GM18502 (cell line): ENCODE measurements around the gene BFSP2.
A peak's percentile ranks its signal among the peaks of the same experiment; 100 is the strongest.

Source experiments
- ATAC-seq: cut with Tn5 transposase; IDR thresholded peaks from one replicate; pipeline ENCODE4 v1.9.1; 2021; ENCODE audit warnings: mild to moderate bottlenecking; ENCODE audit not compliant: unreplicated experiment, poor library complexity

BFSP2 gene

GRCh38 chr3:133383175-133383574 lies 16.7 kb upstream of the BFSP2 start:
- no peak for ATAC-seq

GRCh38 chr3:133383741-133384140 lies 16.1 kb upstream of the BFSP2 start:
- no peak for ATAC-seq

- ATAC-seq, result peak; percentile 94
These were observed 15.4 kb upstream of the BFSP2 start for GRCh38 chr3:133384331-133385027.

- ATAC-seq, result no peak
These were observed 13.0 kb upstream of the BFSP2 start for GRCh38 chr3:133386876-133387275.

- ATAC-seq, result no peak
These were observed 12.5 kb upstream of the BFSP2 start for GRCh38 chr3:133387341-133387740.

- no peak for ATAC-seq
These were observed 11.0 kb upstream of the BFSP2 start for GRCh38 chr3:133388696-133389395.

DNA sequence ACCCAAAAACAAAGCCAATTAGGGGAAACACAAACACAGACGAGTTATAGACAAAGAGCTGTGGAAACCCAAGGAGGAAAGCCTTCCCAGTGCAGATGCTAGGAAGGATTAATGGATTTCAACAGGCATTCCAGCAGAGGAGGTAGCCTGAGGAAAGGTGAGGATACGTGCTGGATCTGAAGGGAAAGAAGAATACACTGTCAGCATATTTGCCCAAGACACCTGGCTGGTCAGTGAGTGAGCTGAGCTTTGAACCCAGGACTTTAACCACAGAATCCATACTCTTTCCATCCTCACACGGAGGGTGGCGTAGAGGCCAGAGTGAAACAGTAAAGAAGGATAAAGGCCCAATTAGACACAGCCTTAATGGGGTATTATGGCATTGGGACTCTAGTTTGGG lies 9.1 kb upstream of the BFSP2 start:
- no peak for ATAC-seq

- ATAC-seq, result no peak
These were observed 6.7 kb upstream of the BFSP2 start for GRCh38 chr3:133393204-133393603.

DNA sequence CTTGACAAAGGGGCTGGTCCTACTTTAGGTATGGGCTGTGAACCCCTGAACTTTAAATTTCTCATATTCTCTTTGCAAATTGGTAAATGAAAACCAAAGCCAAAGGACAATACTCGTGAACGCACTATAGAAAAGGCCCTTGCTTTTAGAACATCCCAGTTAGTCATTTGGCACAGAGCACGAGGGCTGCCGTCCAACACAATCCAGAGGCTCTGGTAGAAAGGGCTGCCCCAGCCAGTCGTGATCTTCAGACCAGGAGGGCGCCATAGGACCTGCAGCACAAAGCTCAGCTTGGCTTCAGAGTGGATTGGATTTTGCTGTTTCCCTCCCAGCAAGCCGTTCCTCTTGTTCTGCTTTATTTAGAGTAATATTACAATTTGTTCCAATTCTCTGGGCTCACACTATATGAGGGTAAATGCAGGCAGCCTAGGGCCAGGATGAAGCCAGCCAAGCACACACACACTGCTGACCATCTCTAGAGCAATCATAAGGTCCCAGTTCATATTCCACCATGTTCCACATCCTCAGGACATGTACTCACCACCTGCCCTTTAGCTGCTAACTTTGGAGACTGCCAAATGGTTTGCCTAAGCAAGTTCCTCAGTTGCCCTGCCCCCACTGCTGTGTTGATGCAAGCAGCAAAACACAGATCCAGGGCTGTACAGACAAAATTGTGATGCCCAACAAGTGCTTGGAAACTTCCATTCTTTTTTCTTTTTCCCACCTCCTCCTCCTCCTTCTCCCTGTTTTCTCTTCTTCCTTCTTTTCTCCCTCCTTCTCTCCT lies 6.0 kb upstream of the BFSP2 start:
- ATAC-seq, result no peak

- no peak for ATAC-seq
These were observed 5.1 kb upstream of the BFSP2 start for GRCh38 chr3:133394561-133395311.

DNA sequence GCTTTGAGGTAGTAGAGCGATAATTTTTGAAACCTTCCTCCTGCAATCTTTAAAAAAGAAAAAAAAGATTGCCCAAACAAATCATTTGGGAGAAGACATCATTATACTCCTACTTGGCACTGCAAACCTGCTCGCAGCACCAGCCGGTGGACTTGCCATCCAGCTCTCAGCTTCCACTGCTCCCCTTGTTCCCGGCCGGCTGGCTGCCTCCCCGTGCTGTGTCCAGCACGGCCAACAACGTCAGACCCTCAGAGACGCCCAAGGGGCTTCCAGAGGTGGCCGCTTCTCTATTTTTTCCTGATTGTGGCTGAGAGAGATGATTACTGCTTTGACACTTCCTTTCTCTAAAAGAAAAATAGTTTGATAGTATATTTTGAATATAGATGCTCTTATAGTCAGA lies 3.0 kb upstream of the BFSP2 start:
- no peak for ATAC-seq

DNA sequence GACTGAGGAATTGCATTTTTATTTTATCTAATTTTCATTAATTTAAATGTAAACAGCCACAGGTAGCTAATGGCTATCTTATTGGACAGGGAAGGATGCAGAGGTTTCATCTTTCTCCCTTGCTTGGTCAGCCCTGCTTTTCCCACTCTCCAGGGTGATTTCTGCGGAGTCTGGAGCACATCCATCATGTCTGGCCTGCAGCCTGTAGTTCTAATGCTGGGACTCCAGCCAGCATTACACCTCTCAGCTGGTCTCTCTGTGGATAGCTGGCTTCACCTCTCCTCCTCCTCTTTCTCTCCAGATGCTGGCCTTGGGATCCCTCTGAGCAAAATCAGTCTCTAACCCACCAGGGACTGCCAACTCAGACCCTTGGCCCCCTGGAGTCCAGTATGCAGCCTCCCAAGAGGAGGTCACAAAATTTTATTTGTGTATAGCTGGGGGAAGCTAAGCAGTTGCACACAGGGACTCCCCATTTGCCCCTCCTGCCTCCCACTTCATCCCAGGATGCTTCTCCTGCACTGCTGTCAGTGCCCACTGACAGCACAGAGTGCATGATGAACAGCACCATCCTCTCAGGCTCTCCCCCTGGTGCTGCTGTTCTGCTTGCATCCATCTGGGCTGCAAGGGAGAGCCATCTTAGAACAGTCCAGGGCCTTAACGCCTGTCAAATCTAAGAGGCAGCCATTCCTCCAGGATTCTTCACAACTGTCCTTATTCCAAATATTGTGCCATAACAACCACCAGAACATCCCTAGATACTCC lies 1.7 kb downstream of the BFSP2 start:
- no peak for ATAC-seq

DNA sequence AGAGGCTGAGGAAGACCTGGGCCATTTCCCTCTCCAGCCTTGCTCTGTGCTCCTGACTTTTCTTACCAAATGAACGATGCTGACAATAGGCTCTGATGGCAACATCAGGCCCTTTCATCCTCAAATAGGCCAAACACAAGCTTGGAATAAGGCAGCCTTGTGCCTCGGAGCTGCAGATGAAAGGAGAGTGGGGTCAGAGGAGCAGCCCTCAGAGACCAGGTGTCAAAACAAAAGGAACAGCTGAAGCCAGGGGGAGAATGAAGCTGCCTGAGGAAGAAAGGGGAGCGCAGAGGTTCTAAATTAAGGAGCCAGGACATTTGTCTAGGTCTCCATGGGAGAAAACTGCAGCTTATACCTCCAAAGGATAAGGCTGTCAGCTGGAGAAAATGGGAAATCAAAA lies 5.1 kb downstream of the BFSP2 start:
- ATAC-seq, result no peak

DNA sequence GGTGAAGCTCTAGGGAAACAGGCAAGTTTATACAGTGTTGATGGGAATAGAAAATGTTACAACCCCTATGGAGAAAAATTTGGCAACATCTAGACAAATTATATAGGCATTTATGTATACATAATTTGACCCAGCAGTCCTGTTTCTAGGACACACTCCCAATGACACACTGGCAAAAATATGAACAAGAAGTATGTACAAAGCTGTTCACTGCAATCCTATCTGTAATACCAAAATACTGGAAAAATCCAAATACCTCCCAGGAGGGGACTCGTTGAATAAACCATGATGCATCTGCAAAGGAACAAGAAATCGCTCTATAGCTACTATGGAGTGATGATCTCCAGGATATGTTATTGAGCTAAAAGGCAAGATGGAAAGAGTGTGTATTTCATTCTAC lies 8.5 kb downstream of the BFSP2 start:
- ATAC-seq, result no peak

DNA sequence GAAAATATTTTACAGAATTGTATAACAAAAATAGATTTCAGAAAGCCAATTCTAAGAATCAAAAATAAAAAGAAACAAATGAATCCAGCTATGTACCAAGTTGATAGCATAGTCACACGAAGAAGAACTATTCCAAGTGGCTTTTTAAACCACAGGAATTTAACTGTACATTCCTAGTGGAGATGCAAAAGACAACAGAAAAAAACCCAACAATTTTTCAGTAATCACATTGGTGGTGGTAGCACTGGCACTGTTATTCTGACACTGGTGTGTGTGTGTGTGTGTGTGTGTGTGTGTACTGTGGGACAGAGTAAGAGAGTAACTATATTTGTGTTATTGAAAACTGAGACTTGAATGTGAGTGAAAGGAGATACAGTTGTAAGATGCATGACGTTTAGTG lies 9.1 kb downstream of the BFSP2 start:
- ATAC-seq, result no peak

GRCh38 chr3:133410191-133410892 lies 10.5 kb downstream of the BFSP2 start:
- no peak for ATAC-seq

DNA sequence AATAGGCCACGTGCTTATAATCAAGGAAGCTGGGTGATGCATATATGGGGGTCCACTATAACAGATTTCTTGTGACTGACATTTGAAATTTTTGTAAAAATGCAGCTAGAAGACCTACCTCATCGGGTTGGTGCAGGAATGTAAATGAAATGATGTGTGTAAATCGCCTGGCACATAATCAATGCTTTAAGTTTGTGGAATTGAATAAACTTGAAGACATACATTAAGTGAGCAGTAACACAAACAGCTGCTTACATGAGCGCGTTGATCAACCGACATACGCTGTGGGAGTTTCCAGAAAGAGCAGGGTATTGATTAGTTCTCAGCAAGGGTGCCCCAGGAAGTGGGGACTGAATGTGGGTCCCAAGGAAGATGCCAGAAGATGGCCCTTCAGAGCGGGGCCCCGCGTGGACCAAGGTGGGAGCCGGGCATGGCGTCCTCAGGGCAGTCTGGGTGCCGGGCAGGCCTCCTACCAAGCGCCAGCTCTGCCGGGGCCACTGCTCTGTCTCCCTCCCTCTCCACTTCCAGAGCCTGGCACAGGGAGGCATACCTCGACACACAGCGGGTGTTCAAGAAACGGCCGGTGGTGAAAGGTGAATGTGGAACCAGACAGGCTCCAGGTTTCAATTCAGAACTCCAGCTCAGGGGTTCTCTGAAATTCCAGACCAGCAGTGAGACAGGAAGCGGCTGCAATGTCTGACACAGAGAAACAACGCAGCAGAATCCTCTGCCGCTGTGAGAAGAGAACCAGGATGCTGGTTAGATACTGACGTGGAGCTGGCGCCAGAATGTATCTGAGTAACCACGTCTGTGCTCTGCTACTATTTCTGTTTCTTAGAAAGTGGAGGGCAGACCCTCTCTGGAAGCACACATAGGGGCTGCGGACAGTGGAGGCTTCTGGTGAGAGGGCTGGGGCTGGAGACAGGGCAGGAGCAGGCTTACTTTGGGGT lies 12.6 kb downstream of the BFSP2 start:
- ATAC-seq, result no peak
